HG03521 (cell line): Measurements from ENCODE around the gene MATR3.
A peak's percentile ranks its signal among the peaks of the same experiment; 100 is the strongest.
"Not testable (repeated sequence)": the region's sequence is repeated elsewhere in the genome, so short reads cannot be mapped to it uniquely, and the experiment has no call there.

Source experiments
- ATAC-seq: cut with Tn5 transposase; IDR thresholded peaks from one replicate; pipeline ENCODE4 v1.9.1; 2021; ENCODE audit warnings: mild to moderate bottlenecking, moderate library complexity; ENCODE audit not compliant: unreplicated experiment

The MATR3 gene

DNA sequence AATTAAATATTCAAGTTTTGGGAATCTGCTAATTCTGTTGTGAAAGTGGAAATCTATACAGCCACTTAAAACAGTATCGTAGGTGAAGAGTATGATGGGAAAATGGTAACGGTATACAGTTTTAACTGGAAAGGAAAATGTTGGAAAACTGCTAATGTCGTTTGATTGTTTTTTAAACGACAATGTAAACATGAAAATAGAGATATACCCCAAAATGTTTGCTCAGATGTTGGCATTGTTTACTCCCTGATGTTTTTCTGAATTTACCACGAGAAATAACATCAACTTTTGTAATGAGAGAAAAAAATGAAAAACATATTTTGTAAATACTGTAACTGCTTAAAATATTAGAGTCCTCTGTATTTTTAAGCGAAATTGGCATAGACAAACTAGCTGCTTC, 2.7 kb downstream of the MATR3 start:
- ATAC-seq, result no peak

GRCh38 chr5:139296862-139297326, 3.4 kb downstream of the MATR3 start:
- ATAC-seq, result no peak

DNA sequence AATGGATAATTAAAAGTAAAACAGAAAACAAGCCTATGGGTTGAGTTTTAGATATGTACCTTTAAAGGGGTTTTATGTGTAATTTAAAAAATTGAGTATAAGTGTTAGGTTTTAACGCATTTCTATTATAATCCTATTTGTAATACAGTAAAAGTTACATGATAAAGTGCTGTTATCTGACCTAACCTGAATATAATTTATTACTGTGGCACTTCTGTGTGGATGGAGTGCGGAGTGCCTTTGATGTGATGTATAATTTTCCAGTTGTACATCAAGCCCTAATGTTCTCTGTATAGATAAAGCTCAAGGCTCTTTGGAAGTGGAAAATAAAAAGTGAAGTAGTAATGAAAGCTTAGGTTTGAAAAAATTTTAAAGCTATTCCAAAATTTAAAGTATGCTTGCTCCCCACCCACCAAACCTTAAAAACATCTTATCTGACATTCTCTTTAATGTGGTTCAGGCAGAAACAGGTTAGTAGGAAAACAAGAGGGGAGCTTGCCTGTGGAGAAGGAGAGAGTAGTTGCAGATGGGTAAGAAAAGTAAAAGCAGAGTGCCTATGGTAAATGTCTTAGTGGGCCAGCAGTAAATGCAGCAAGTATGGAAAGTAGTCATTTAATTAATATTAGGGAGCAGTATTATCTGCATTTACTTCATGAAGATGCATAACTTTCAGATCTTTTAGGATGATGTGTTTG, 4.0 kb downstream of the MATR3 start:
- no peak for ATAC-seq

DNA sequence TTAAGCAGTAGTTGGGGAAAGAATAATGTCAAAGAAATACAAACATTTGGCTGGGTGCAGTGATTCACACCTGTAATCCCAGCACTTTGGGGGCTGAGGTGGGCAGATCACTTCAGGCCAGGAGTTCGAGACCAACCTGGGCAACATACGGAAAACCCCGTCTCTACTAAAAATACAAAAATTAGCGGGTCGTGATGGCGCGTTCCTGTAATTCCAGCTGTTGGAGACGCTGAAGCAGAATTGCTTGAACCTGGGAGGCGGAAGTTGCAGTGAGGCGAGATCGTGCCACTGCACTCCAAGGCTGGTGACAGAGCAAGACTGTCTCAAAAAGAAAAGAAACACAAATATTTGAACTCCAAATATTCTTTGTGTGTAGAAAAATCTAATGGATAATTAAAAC, 4.7 kb downstream of the MATR3 start:
- ATAC-seq, result no peak

DNA sequence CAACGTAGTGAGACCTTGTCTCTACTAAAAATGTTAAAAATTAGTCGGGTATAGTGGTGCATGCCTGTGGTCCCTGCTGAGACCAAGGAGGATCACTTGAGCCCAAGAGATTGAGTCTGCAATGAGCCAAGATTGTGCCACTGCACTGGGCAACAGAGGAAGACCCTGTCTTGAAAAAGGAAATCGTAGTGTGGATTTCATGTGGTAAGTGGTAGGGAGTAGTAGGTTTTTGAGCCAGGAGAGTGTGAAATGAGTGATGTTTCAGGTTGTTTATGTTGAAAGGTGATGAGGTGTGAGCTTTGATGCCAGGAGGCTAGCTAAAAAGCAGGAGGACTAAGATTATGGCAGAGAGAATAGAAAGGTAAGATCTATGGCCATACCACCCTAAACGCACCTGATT, 5.9 kb downstream of the MATR3 start:
- ATAC-seq, result no peak

DNA sequence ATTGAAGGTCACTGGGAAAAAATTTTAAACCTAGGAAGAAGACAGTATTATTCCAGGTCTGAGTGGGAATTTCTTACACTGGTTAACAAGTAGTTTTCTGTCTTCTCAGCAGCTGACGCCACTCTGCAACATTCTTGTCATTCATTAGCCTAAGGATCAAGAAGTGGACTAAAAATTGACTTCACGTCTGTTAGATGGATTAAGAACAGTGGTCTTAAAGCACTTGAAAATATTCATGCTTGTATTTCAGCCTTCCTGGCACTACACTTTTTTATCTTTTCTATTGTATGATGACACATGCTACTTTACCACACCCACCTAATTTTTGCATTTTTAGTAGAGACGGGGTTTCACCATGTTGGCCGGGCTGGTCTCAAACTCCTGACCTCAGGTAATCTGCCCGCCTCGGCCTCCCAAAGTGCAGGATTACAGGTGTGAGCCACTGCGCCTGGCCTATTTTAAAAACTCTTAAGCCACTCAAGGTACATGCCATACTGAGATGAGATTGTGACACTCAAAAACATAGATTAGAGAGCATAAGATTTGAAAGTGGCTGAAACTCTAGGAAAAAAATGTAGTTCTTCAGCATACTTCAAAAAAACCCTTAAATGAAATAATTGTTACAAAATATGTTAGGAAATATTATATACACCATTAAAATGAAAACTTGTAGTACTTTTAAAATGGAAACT, 8.4 kb downstream of the MATR3 start:
- ATAC-seq, result no peak

DNA sequence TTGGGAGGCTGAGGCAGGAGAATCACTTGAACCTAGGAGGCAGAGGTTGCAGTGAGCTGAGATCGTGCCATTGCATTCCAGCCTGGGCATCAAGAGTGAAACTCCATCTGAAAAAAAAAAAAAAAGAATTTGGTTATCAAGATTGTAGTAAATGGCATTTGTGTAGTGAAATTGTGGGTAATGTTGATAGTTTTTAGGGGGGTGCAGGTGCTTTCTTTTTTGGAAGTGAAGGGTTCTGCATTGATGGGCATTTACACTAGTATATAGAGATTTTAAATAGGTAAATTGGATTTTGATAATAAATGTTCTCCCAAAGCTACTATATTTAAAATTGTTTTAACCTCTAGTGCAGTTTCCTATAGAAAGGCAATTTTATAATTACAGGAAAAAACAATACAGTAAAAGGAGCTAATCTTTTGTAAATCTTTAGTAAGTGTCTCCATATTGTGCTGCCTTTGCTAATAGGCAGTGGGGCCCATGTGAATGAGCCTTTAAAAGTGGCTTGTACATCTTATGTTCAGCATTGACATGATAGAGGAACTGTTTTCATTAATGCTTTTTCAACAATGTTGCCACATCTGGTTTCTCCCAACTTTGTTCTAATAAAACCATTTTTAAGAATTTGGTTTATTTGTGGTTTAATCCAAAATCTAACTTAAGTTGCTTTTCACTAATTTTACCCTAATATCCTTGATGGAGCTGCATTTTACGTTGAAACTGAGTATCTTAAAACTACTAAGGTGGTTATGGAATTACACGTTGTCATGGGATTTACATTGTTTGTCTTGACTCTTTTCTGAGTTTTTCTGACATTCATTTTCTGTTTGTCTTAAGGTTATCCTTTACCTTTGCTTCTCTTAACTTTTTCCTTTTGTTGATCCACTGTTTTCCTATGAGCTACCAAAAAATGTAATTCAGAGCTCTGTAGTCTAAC, 11.1 kb downstream of the MATR3 start:
- no peak for ATAC-seq

DNA sequence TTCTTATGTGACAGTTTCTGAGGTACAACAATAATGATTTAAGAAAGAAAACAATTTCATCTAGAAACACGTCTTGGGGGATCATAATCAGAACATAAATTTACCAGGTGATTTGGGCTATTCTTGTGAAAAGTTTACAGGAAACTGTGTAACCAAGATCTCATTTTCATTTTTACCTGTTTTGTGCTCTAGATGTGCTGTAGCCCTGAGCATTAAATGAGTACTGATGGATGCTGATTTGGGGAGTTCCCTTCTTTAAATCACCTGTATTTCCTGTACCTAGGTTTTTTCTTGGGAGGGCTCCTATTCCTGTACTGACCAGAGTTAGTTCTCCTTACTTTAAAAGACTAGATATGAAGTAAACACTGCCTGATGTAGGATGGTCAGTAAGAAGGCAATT, 12.7 kb downstream of the MATR3 start:
- no peak for ATAC-seq

DNA sequence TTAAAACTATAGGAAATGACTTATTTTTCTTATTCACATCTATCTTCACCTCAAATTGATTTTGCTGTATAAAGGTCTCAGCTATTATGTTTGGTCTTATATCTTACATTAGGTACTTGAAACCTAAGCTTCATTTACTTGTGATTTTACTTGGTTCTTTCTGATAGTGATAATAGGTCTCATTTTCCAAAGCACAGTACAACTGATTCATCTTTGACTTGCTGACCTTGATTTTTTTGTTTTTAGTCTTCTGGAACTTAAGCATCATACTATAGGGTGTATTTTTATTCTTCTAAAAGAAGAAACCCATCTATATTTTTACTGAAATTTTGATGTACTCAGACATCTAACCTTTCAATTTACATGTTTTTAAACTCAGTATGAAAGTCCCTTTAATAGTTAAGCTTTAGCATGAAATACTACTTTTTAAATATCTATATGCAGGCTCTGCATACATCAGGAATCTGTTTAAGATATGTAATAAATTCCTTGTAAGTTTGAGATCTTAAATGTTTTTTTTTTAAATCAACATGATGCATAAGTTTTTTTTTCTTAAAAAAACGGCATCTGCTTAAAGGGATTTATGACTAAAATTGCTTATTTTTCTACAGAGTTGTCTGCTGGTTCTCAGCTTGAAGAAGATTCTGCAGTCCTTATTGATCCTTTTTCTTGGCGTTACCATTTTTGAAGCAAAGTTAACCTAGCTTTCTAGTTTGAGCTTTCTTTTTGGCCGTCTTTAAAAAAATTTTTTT, 13.3 kb downstream of the MATR3 start:
- no peak for ATAC-seq

GRCh38 chr5:139308797-139309196, 15.3 kb downstream of the MATR3 start:
- ATAC-seq, result no peak

DNA sequence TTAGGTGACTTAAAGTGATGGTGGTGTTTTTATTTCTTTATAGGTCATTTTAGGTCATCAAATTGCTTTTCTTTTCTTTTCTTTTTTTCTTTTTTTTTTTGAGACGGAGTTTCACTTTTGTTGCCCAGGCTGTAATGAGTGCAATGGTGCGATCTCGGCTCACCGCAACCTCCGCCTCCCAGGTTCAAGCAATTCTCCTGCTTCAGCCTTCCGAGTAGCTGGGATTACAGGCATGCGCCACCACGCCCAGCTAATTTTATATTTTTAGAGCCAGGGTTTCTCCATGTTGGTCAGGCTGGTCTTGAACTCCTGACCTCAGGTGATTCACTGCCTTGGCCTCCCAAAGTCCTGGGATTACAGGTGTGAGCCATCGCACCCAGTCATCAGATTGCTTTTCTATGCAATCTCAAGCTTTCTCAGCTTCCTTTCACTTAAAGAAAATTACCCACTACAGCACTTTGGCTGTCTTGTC, 17.2 kb downstream of the MATR3 start:
- ATAC-seq, result not testable (repeated sequence)

- ATAC-seq, result no peak
These were observed 18.5 kb downstream of the MATR3 start for GRCh38 chr5:139312075-139312474.

GRCh38 chr5:139314276-139314675, 20.7 kb downstream of the MATR3 start:
- ATAC-seq, result no peak

- no peak for ATAC-seq
These were observed 21.6 kb downstream of the MATR3 start for GRCh38 chr5:139315056-139315615.

DNA sequence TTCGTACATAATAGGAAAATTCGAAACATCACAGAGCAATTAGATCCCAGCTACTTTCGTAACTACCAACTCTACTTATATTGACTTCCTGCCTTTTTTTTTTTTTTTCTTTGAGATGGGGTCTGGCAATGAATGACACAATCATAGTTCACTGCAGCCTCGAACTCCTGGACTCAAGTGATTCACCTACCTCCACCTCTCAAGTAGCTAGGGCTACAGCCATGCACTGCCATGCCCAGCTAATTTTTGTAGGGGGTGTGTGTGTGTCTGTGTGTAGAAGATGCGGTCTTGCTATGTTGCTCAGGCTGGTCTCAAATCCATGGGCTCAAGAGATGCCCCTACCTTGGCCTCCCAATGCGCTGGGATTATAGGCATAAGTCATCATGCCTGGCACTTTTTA, 42.3 kb downstream of the MATR3 start:
- no peak for ATAC-seq

DNA sequence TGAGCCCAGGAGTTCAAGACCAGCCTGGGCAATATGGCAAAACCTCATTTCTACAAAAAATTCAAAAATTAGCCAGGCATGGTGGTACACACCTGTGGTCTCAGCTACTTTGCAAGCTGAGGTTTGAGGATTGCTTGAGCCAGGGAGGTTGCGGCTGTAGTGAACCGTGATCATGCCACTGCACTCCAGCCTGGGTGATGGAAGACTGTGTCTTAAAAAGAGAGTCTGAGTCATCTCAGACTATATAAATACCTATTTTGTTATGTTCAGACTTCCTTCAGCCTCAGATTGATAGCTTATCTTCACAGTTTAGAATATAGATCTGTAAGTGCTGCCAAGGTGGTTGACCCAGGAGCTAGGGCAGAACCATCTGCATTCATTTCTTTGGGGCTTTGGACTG, 46.5 kb downstream of the MATR3 start:
- no peak for ATAC-seq

DNA sequence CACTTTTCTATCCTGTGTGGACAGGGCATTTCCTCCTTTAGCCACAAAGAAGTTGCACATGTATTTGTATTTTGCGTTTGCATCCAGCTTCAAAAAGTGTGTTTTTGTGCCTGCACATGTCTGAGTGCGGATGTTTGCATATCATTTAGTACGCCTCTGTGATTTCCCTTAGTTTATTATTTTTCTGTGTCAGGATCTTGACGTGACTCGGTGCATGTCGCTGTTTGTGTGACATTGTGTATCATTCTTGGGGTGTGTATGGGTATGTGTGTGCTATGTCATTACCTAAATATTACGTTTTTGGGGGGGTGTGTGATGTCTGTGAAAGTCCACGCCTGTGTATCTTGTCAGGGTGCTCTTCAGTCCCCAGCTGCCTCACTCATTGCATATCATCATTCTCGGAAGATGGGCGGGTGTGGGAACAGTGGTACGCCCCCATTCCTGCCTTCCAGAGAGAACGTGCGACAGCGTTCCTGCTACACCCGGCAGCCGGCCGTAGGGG, 47.7 kb downstream of the MATR3 start:
- peak; percentile 8 for ATAC-seq

- peak; percentile 91 for ATAC-seq
These were observed 48.3 kb downstream of the MATR3 start, which contains the start of gene PAIP2 for GRCh38 chr5:139341689-139342422. TSS of gene PAIP2 (plus strand) at chr5:139341854. CDS start at chr5:139363785, 21,931 bp downstream.

GRCh38 chr5:139342423-139342723, 48.8 kb downstream of the MATR3 start:
- ATAC-seq, result peak; percentile 44

GRCh38 chr5:139343476-139343875, 49.9 kb downstream of the MATR3 start:
- ATAC-seq, result no peak
